Psoas muscle (tissue), 8 donors: Measurements from ENCODE around the gene LACTB. TPM values are rescaled to one million over a fixed set of nuclear protein-coding genes. Genes with fewer than 3 reads are reported as not detected.

Experiments
- ATAC-seq, 4 donors: fragments of 200-7000 bp; cut with Tn5 transposase; one replicate each; pipeline ENCODE4 v1.9.1; 2020; ENCODE audit warnings: moderate library complexity in 3 of 4, mild to moderate bottlenecking in 2 of 4
- DNase-seq, 2 donors: peaks; one replicate each; pipeline ENCODE4 v3.0.0-alpha.2; 2020
- H3K27ac ChIP-seq: fragments of 200-600 bp; one replicate; pipeline ENCODE4 v1.8.0; 2022
- H3K27me3 ChIP-seq, 3 donors: fragments of 200-600 bp in 1 of 3; one replicate each; pipeline versions ENCODE4 v1.6.1 to v1.8.0; 2013 to 2022; ENCODE audit warnings: low read length in 2 of 3, mild to moderate bottlenecking in 2 of 3, moderate library complexity in 1 of 3; ENCODE audit not compliant: insufficient read depth in 3 of 3
- H3K36me3 ChIP-seq, 2 donors: fragments of 200-600 bp in 1 of 2; one replicate each; pipeline versions ENCODE4 v1.6.1 to v1.8.0; 2013 to 2022; ENCODE audit warnings: low read depth in 1 of 2, mild to moderate bottlenecking in 1 of 2, moderate library complexity in 1 of 2; ENCODE audit not compliant: insufficient read depth in 1 of 2
- H3K4me1 ChIP-seq: fragments of 200-600 bp; one replicate; pipeline ENCODE4 v1.8.0; 2022
- H3K4me3 ChIP-seq: fragments of 200-600 bp; one replicate; pipeline ENCODE4 v1.8.0; 2022; ENCODE audit warnings: mild to moderate bottlenecking
- H3K9me3 ChIP-seq: fragments of 200-600 bp; one replicate; pipeline ENCODE4 v1.8.0; 2022
- WGBS, 3 donors: extraction: QIAGEN DNeasy Blood & Tissue Kit; methylation state at CpG; one replicate each; pipeline versions ENCODE4 v1.1.6 to v1.1.7; 2013; 5-methylcytosine and 5-hydroxymethylcytosine counted together
- intact Hi-C, 2 donors: fragments of 100-400 bp; cut with DNase I; formaldehyde crosslinking; loops; one replicate each; pipeline versions ENCODE4 v1.11.0 to v1.14.2; 2022
- polyA plus RNA-seq, 3 donors: library from polyadenylated mRNA; stranded (reverse); fragments of 200-250 nt; gene quantifications; one replicate each; pipeline ENCODE4 v1.2.3, GENCODE V29; 2013
- total RNA-seq, 4 donors: library from RNA; stranded (reverse); fragmentation: NEBNext Ultra II Directional in 2 of 4; extraction: Animal tissue kit (Norgen Biotek cat#: 25700) in 2 of 4; gene quantifications; one replicate each; pipeline versions ENCODE4 v1.2.1 to v1.2.4, GENCODE V29; 2021 to 2023
- TF ChIP-seq, protein P1 (sequence below): fragments of 200-600 bp; IDR thresholded peaks from one replicate; pipeline ENCODE4 v1.8.0; 2022; ENCODE audit warnings: antibody characterized with exemption
- donor health status: healthy with polysubstance abuse.
- donor health status: DM: no; HTN: no; CAD: no; lungs with moderate emphysema.
- donor health status: Bipolar disorder and iron deficiency.
- donor health status: healthy.
- donor health status: DM: yes; HTN: yes; CAD: no.
- donor health status: DM: no; HTN: no; CAD: no.
- donor health status: DM: no; HTN: no; CAD: no.
- donor health status: DM: yes; HTN: yes; CAD: no.

Gene LACTB
- total and polyA plus RNA-seq, 7 donors, result 23.0 to 44.6 (median 29.7) TPM

DNA sequence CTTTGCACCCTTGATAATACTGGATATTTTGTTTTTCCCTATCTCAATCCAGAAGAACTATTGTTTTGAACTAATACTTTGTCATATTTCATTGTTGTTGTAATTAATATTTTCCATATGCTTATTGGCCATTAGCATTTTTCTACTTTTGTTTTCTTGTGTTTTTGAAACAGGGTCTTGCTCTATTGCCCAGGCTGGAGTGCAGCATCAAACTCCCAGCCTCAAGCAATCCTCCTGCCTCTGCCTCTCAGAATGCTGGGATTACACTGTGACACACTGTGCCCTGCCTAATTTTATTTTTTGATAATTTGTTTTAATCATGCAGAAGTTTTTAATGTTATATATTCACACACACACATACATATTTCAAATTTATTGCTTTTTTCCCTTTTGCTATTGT is 39.0 kb downstream of the LACTB start:
- Histone ChIP-seq H3K9me3 (no peaks in the 10 kb centered on the region), H3K4me3 (no peak overlapping the region), H3K36me3 (peaks cover 0 to 15% of the 10 kb centered on the region in 2 donors), H3K27ac (no peak overlapping the region), H3K27me3 (no peaks in the 10 kb centered on the region), H3K4me1 (peaks cover 4% of the 10 kb centered on the region)
- DNase-seq (no peak), ATAC-seq (no peak)
- TF ChIP-seq, protein P1, sequence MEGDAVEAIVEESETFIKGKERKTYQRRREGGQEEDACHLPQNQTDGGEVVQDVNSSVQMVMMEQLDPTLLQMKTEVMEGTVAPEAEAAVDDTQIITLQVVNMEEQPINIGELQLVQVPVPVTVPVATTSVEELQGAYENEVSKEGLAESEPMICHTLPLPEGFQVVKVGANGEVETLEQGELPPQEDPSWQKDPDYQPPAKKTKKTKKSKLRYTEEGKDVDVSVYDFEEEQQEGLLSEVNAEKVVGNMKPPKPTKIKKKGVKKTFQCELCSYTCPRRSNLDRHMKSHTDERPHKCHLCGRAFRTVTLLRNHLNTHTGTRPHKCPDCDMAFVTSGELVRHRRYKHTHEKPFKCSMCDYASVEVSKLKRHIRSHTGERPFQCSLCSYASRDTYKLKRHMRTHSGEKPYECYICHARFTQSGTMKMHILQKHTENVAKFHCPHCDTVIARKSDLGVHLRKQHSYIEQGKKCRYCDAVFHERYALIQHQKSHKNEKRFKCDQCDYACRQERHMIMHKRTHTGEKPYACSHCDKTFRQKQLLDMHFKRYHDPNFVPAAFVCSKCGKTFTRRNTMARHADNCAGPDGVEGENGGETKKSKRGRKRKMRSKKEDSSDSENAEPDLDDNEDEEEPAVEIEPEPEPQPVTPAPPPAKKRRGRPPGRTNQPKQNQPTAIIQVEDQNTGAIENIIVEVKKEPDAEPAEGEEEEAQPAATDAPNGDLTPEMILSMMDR, result no peak
- intact Hi-C loops, result no loop called here

DNA sequence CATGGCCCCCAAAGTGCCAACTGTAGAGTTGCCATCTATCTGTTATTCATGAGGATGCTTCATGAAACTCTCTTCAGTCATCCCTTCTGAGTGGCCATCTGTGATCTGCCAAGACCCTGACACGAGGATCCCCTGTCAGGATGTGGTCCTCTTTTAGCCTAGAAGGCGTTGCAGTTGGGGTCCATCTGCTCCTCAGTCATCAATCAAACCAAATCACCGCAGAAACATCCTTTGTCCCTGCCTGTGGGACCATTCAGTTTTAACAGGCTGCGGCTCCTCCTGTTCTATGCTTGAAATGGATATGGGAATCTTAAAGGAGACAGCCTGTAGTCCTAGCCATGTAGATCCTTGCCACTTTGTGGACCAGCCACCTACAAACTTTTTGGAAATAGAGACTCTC is 41.6 kb downstream of the LACTB start:
- DNase-seq (no peak), ATAC-seq (no peak)
- WGBS, 3 donors, result 75 to 83% (median 77%) methylated on average over 4 of the region's 4 CpGs
- H3K27me3 ChIP-seq, result no peaks in the 10 kb centered on the region
- intact Hi-C loops, result no loop called here
- no peaks in the 10 kb centered on the region for H3K9me3 ChIP-seq
- TF ChIP-seq, protein P1, result no peak
- no peak overlapping the region for H3K4me3 ChIP-seq
- H3K36me3 ChIP-seq, result peaks cover 0 to 13% of the 10 kb centered on the region in 2 donors
- H3K27ac ChIP-seq, result no peak overlapping the region
- H3K4me1 ChIP-seq, result peaks cover 4% of the 10 kb centered on the region

DNA sequence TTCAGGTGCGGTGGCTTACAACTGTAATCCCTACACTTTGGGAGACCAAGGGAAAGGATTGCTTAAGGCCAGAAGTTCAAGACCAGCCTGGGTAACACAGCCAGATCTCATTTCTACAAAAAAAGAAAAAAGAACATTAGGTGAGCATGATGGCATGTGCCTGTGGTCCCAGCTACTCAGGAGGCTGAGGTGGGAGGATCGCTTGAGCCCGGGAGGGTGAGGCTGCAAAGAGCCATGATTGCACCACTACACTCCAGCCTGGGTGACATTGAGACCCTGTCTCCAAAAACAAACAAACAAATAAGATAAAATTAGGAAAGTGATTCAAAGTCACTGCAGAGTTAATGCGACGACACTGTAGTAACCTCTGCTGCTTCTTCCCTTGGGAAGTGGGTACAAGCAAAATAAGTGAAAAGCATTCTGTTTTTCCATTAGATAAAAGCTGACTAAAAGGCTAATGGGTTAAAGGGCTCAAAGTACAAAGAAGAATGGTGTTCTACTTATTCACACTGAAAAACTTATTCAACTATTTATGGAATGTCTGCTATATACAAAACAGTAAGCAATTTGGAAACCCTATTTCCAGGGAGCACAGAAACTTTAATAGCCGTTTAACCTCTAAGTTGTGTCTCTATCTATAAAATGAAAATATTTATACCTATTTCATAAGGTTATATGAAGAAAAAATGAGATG is 43.7 kb downstream of the LACTB start:
- no peaks in the 10 kb centered on the region for H3K27me3 ChIP-seq
- TF ChIP-seq, protein P1, result no peak
- peaks cover 18% of the 10 kb centered on the region for H3K4me1 ChIP-seq
- H3K4me3 ChIP-seq, result no peak overlapping the region
- no peaks in the 10 kb centered on the region for H3K9me3 ChIP-seq
- DNase-seq, result no peak
- ATAC-seq, result no peak
- H3K27ac ChIP-seq, result no peak overlapping the region
- intact Hi-C loops, result no loop called here
- 91 to 94% (median 93%) methylated on average over 6 of the region's 6 CpGs for WGBS, 3 donors
- peaks cover 0 to 12% of the 10 kb centered on the region in 2 donors for H3K36me3 ChIP-seq

DNA sequence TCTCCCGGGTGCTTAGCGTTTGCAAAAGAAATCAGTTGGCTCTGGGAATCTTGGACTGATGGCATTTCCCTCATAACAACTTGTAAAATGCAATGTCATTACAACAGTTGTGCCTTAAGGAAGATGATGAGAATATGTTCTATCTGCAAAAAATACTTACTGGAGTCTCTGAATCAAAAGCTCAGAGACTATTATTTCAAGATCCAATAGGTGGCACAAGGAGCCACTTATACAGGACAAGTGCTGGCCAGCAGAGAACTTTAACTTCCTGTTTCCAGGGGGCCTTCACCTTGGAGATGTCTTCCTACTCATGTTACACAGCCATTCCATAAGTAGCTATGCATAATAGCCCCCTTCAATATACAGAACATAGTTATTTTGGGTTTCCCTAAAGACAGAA is 44.6 kb downstream of the LACTB start:
- H3K27me3 ChIP-seq, result no peaks in the 10 kb centered on the region
- TF ChIP-seq, protein P1, result no peak
- H3K27ac ChIP-seq, result no peak overlapping the region
- DNase-seq, result no peak
- H3K9me3 ChIP-seq, result no peaks in the 10 kb centered on the region
- intact Hi-C loops, result no loop called here
- H3K36me3 ChIP-seq, result peaks cover 0 to 4% of the 10 kb centered on the region in 2 donors
- H3K4me3 ChIP-seq, result no peak overlapping the region
- WGBS, 3 donors, result 81 to 85% (median 81%) methylated on average over 2 of the region's 2 CpGs
- H3K4me1 ChIP-seq, result peaks cover 18% of the 10 kb centered on the region
- ATAC-seq, result no peak

DNA sequence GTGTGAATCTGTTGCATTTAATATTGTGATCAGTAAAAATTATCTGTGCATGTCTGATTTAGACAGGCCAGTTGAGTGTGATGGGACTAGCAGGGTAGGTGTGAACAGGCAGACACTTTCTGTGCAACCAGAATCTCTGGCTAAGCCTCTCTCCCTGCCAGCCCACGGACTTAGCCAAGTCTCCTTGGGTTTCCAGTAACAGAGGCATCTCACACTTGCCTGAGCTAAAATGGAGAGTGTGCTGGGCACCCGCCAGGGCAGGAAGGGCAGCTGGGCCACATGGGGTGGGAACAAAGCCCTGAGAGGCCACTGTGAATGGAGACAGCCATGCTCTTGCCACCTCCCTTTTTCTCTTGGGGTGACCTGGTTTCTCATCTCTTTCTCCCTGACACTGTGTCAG is 48.1 kb downstream of the LACTB start:
- Histone ChIP-seq H3K36me3 (no peaks in the 10 kb centered on the region), H3K4me3 (no peak overlapping the region), H3K9me3 (no peaks in the 10 kb centered on the region), H3K27ac (peak overlapping the region; percentile 69), H3K27me3 (no peaks in the 10 kb centered on the region), H3K4me1 (peaks cover 23% of the 10 kb centered on the region)
- DNase-seq (peak; percentile 27 to 88), ATAC-seq (peak; percentile 63 to 89 (median 82))
- intact Hi-C loops, result loop anchor here in 1 of 2 donors (10.0 kb wide), 1 partner anchor 235 kb away; no protein-coding TSS in a partner anchor
- TF ChIP-seq, protein P1, result no peak
- 33 to 45% (median 35%) methylated on average over 2 of the region's 2 CpGs for WGBS, 3 donors
